GM21390 (cell line): ENCODE measurements around the gene OR7D2.

Experiments used
- ATAC-seq: cut with Tn5 transposase; IDR thresholded peaks from one replicate; pipeline ENCODE4 v1.9.1; 2021; ENCODE audit not compliant: unreplicated experiment

The OR7D2 gene

GRCh38 chr19:9178901-9179300 lies at the start of gene OR7D2:
Gene OR7D2 (plus strand): TSS chr19:9178979. CDS start chr19:9185782, 6,803 bp downstream.
- no peak for ATAC-seq

- no peak for ATAC-seq
These were observed 47.8 kb upstream of the OR7D2 start for GRCh38 chr19:9130965-9131364.

- ATAC-seq = no peak
These were observed 46.4 kb upstream of the OR7D2 start for GRCh38 chr19:9132422-9132821.

- ATAC-seq = peak; percentile 24
These were observed 39.1 kb upstream of the OR7D2 start for GRCh38 chr19:9139609-9140158.

GRCh38 chr19:9140159-9140874 lies 38.5 kb upstream of the OR7D2 start, which contains the start of gene ZNF317:
Gene ZNF317 (plus strand): TSS chr19:9140397. CDS start chr19:9156017, 15,620 bp downstream.
- ATAC-seq = peak; percentile 95

GRCh38 chr19:9144920-9145319 lies 33.9 kb upstream of the OR7D2 start:
- ATAC-seq = no peak

GRCh38 chr19:9146882-9147281 lies 31.9 kb upstream of the OR7D2 start:
- no peak for ATAC-seq

- no peak for ATAC-seq
These were observed 30.1 kb upstream of the OR7D2 start for GRCh38 chr19:9148697-9149096.

- ATAC-seq = no peak
These were observed 28.8 kb upstream of the OR7D2 start for GRCh38 chr19:9149997-9150396.

- ATAC-seq = no peak
These were observed 28.1 kb upstream of the OR7D2 start for GRCh38 chr19:9150650-9151049.

GRCh38 chr19:9151367-9151766 lies 27.4 kb upstream of the OR7D2 start:
- no peak for ATAC-seq

- ATAC-seq = no peak
These were observed 23.2 kb upstream of the OR7D2 start for GRCh38 chr19:9155591-9155990.

- no peak for ATAC-seq
These were observed 22.5 kb upstream of the OR7D2 start for GRCh38 chr19:9156304-9156703.

- no peak for ATAC-seq
These were observed 18.9 kb upstream of the OR7D2 start for GRCh38 chr19:9159891-9160290.

- ATAC-seq = no peak
These were observed 17.4 kb upstream of the OR7D2 start for GRCh38 chr19:9161427-9161826.

- ATAC-seq = no peak
These were observed 13.5 kb upstream of the OR7D2 start for GRCh38 chr19:9165261-9165660.

GRCh38 chr19:9166846-9167245 lies 11.9 kb upstream of the OR7D2 start:
- ATAC-seq = no peak

- ATAC-seq = no peak
These were observed 7.3 kb upstream of the OR7D2 start for GRCh38 chr19:9171393-9171991.

GRCh38 chr19:9175326-9175725 lies 3.5 kb upstream of the OR7D2 start:
- ATAC-seq = no peak

- ATAC-seq = no peak
These were observed 4.2 kb downstream of the OR7D2 start for GRCh38 chr19:9183000-9183399.

- ATAC-seq = no peak
These were observed 8.4 kb downstream of the OR7D2 start for GRCh38 chr19:9187191-9187590.

- no peak for ATAC-seq
These were observed 10.8 kb downstream of the OR7D2 start for GRCh38 chr19:9189535-9189934.
